Measurements from ENCODE around the gene OTOR.

DNA sequence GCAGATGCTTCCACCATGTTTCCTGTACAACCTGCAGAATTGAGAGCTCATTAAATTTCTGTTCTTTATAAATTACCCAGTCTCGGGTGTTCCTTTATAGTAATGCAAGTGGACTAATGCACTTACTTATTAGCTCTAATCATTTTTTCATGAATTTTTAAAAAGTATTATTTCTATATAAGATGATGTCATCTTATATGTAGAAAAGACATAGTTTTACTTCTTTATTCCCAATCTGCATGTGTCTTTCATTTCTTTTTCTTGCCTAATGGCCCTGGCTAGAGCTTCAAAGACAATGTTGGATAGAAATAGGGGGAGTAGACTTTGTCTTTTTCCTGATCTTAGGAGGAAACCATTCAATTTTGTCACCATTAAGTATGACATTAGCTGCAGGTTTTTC, 27.8 kb downstream of the OTOR start:
- no peak for TF ChIP-seq CTCF (IDR thresholded peaks at IDR 0.05)
- no peak for TF ChIP-seq TCF7L2 (IDR thresholded peaks at IDR 0.05; ENCODE audit: low read depth, low read length)

Measured in Panc1 (cell line).